Peyer's patch (tissue), 4 donors: Measurements from ENCODE around the gene PTPN2.

Experiments used
- CTCF ChIP-seq, 6 experiments: fragments of 450-650 bp in 4 of 6; fragments of 200-600 bp in 2 of 6; sonication (generic) in 1 of 6; IDR thresholded peaks; one replicate each; pipeline ENCODE4 v1.5.1; 2017 to 2019; ENCODE audit warnings: antibody characterized with exemption in 6 of 6, mild to moderate bottlenecking in 3 of 6, moderate library complexity in 1 of 6
- POLR2A ChIP-seq, 2 donors: fragments of 450-650 bp; IDR thresholded peaks; one replicate each; pipeline ENCODE4 v1.5.1; 2017; ENCODE audit warnings: antibody characterized with exemption in 2 of 2, mild to moderate bottlenecking in 2 of 2, moderate library complexity in 2 of 2

- no peak for TF ChIP-seq POLR2A (IDR thresholded peaks at IDR 0.05)
- TF ChIP-seq CTCF (IDR thresholded peaks at IDR 0.05): no peak
These were observed 40.6 kb upstream of the PTPN2 start for GRCh38 chr18:12924616-12925015.
